RWPE1 (cell line): ENCODE data around the gene GPN1.

Experiments
- CTCF ChIA-PET: fragments of 350-600 bp; sonication (Branson Sonifier 250); formaldehyde crosslinking; extraction: SDS; loops from one replicate; lab custom pipeline; 2021; lab: Yijun Ruan, JAX
- POLR2A ChIA-PET: fragments of 400-600 bp; formaldehyde crosslinking; extraction: SDS; loops from one replicate; lab custom pipeline; 2020; ENCODE audit warnings: antibody characterized with exemption; ENCODE audit not compliant: low non-redundant PET; lab: Yijun Ruan, JAX
- DNase-seq: peaks from one replicate; pipeline ENCODE4 v3.0.0; 2012; ENCODE audit warnings: low spot score
- H3K27ac ChIP-seq: fragments of 450-650 bp; 2 replicates; pipeline ENCODE4 v1.5.1; 2017
- TF ChIP-seq, protein P1 (sequence below): fragments of 450-650 bp; conservative IDR thresholded peaks from 2 replicates; pipeline ENCODE4 v1.5.1; 2017; ENCODE audit warnings: low read depth, mild to moderate bottlenecking

Gene GPN1

DNA sequence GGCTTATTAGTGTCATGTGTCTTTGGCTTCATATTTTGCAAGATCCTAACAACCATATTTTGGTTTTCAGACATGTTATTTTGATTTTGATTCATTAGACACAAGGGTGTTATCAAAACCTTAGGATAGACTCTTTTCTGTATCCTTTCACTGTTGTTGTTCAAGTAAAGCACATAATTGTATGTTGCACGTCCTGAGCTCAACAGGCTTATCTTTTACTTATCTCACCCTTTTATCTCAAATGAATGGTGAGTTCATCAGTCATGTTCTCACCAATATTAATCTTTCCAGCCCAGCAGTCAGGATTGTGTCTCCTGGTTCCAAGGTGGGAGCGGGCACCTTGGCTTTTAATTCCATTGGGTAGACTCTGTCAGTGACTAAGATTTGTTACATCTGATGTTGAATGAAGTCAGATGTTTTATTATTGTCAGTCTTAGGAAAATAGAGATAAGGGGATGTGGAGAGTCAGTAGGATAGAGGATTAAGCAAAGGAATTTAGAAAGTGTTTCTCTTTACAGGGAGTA is 11.9 kb downstream of the GPN1 start:
- no peak overlapping the region for H3K27ac ChIP-seq
- ChIA-PET POLR2A (no interaction called here), CTCF (no interaction called here)
- DNase-seq = no peak
- TF ChIP-seq, protein P1, sequence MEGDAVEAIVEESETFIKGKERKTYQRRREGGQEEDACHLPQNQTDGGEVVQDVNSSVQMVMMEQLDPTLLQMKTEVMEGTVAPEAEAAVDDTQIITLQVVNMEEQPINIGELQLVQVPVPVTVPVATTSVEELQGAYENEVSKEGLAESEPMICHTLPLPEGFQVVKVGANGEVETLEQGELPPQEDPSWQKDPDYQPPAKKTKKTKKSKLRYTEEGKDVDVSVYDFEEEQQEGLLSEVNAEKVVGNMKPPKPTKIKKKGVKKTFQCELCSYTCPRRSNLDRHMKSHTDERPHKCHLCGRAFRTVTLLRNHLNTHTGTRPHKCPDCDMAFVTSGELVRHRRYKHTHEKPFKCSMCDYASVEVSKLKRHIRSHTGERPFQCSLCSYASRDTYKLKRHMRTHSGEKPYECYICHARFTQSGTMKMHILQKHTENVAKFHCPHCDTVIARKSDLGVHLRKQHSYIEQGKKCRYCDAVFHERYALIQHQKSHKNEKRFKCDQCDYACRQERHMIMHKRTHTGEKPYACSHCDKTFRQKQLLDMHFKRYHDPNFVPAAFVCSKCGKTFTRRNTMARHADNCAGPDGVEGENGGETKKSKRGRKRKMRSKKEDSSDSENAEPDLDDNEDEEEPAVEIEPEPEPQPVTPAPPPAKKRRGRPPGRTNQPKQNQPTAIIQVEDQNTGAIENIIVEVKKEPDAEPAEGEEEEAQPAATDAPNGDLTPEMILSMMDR = no peak

DNA sequence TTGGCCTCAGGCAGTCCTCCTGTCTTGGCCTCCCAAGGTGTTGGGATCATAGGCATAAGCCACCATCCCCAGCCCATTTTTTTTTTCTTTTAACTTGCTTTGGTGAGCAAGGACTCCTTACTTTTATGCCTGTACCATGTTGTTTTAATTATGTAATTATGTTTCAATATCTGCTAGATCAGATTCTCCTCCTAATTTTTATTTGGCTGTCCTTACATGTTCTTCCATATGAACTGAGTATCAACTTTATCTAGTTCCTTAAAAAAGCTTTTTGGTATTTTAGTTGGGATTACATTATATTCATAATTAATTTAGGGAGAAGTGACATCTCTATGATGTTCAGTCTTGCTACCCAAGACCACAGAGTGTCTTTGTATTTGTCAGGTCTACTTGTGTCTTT is 16.3 kb downstream of the GPN1 start:
- TF ChIP-seq, protein P1 = no peak
- H3K27ac ChIP-seq = no peak overlapping the region
- ChIA-PET CTCF (no interaction called here), POLR2A (no interaction called here)
- no peak for DNase-seq

DNA sequence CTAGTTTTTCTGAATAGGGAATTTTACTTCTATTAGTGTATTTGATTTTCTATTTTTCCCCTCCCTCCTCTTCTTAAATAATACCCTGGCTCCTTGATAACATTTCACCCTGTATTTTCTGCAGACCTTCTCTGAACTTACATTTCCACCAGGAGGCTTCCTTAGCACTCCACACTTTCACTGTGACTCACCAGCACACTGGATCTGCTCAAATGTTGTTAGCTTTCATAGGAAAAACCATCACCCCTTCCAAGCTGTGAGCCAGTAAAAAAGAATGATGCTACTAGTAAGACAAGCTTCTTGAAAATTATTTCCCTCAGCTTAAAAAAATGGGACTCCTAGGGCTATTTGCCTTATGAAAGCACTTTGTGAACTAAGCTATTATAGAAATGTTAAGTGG is 18.4 kb downstream of the GPN1 start:
- DNase-seq = no peak

DNA sequence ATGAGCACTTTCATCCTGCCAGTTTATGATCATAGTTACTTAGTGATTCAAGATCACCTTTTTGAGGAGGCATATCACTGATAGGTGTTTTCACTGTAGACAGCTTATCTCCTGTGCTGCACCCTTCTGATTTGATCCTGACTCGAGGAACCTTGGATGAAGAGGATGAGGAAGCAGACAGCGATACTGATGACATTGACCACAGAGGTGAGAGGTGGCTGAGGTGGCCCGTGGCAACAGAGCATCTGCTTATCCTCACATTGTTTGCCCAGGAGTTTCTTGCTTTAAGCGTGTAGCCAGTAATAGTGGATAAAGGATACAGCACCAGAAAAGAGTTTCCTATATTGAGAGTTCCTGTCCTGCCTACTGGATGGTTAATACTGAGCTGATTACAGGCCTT is 18.9 kb downstream of the GPN1 start:
- H3K27ac ChIP-seq = no peak overlapping the region
- DNase-seq = no peak
- CTCF ChIA-PET = interaction anchor here (0.9 kb wide), 1 partner anchor 21 kb away, joined by 7 read pairs; no protein-coding TSS in a partner anchor
- TF ChIP-seq, protein P1 = no peak
- POLR2A ChIA-PET = no interaction called here

More for the DNA sequence above, 18.4 kb downstream of the GPN1 start:
- TF ChIP-seq, protein P1 = no peak
- ChIA-PET POLR2A (no interaction called here), CTCF (interaction anchor here (0.8 to 0.9 kb wide), 2 partner anchors 20 to 22 kb away, joined by 3 to 7 read pairs; no protein-coding TSS in a partner anchor)
- H3K27ac ChIP-seq = no peak overlapping the region

DNA sequence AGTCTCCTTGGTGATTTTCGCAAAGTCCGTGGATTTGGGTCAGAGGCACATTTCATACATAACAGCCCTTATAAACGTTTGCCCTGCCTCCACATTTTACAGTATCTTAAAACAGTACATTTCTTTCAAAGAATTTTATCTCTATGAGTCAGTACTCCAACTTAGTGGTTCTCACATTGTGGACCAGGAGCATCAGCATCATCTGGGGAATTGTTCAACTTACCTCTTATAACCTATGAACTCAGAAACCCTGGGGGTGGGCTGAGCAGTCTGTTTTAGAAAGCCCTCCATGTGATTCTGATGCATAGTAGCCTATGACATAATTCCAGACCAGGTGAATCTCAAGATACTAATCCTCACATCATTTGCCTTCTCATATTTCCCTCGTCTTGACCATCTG is 22.2 kb downstream of the GPN1 start:
- ChIA-PET CTCF (interaction anchor here (0.6 to 1.2 kb wide), 2 partner anchors 12 to 32 kb away, joined by 3 read pairs; no protein-coding TSS in a partner anchor), POLR2A (no interaction called here)
- H3K27ac ChIP-seq = no peak overlapping the region
- TF ChIP-seq, protein P1 = no peak
- DNase-seq = no peak

DNA sequence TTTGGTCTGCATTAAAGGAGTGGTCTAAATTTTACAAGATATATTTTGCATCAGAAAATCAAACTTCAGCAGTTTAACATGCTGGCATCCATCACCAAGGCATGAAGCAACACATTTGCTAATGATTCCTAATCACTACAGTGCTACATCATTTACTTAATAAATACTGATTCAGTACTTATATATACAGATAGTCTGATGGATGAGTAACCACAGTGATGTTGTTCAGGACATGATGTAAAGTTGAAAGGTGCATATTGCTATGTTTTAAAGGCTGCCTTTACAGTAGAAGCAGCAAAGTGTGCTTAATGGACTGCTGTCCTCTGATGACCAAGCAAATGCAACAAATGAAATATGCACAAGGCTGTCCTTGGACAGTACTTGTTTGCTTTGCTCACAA is 23.5 kb downstream of the GPN1 start:
- DNase-seq = no peak
- CTCF ChIA-PET = no interaction called here
- no peak overlapping the region for H3K27ac ChIP-seq
- POLR2A ChIA-PET = no interaction called here
- TF ChIP-seq, protein P1 = no peak

DNA sequence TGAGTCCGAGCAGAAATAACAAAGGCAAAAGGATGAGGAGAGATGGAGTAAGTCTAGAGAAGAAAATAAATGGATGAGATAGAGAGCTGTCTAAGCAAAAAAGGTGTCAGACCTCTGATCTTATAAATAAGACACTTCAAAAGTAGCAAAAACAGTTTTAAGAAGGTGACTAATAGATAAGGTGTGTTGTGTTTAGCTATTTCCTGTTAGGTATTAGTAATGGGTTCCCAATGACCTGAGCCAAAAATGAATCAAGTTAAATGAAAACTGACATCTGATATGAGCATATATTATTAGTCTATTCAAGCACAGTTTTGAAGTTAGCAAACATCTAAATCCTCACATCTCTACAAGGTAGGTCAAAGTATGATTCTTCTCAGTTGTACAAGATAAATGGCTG is 23.9 kb downstream of the GPN1 start:
- TF ChIP-seq, protein P1 = no peak
- H3K27ac ChIP-seq = no peak overlapping the region
- CTCF ChIA-PET = no interaction called here
- POLR2A ChIA-PET = no interaction called here
- DNase-seq = no peak
